DND-41 (cell line): ENCODE results near the gene UCN2.

Experiments
- EZH2 ChIP-seq: IDR thresholded peaks from 3 replicates; pipeline ENCODE4 v1.6.1; 2012; ENCODE audit warnings: borderline replicate concordance, low read depth, mild to moderate bottlenecking, moderate library complexity, low read length, inconsistent platforms; ENCODE audit not compliant: severe bottlenecking
- TF ChIP-seq, protein P1 (sequence below): IDR thresholded peaks from 2 replicates; pipeline ENCODE4 v1.5.1; 2012; ENCODE audit warnings: borderline replicate concordance, low read length, moderate library complexity, mild to moderate bottlenecking; ENCODE audit not compliant: poor library complexity, severe bottlenecking; ENCODE audit errors: extremely low read depth

DNA sequence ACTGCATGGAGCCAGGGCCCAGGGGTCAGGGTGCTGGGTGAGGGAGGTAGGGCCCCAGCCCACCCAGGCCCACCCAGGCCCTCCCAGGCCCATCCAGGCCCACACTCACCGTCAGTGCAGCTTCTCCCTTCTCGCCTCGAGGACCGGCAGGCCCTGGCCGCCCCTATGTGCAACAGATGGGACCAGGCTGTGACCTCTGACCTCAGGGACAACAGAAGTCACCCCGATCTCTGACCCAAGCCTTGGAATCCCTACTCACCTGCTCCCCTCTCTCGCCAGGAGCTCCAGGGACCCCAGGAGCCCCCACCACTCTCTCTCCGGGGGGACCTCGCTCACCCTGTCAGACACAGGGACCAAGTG is 2.8 kb upstream of the UCN2 start:
- TF ChIP-seq, protein P1, sequence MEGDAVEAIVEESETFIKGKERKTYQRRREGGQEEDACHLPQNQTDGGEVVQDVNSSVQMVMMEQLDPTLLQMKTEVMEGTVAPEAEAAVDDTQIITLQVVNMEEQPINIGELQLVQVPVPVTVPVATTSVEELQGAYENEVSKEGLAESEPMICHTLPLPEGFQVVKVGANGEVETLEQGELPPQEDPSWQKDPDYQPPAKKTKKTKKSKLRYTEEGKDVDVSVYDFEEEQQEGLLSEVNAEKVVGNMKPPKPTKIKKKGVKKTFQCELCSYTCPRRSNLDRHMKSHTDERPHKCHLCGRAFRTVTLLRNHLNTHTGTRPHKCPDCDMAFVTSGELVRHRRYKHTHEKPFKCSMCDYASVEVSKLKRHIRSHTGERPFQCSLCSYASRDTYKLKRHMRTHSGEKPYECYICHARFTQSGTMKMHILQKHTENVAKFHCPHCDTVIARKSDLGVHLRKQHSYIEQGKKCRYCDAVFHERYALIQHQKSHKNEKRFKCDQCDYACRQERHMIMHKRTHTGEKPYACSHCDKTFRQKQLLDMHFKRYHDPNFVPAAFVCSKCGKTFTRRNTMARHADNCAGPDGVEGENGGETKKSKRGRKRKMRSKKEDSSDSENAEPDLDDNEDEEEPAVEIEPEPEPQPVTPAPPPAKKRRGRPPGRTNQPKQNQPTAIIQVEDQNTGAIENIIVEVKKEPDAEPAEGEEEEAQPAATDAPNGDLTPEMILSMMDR, result no peak
- TF ChIP-seq EZH2, result no peak
